Neuronal stem cell (in vitro differentiated cells): ENCODE measurements around the gene SLC6A2.

ENCODE experiments used
- DNase-seq: peaks from one replicate; pipeline ENCODE4 v3.0.0-alpha.2; 2013; ENCODE audit warnings: low spot score
- H2AFZ ChIP-seq: one replicate; pipeline ENCODE4 v1.6.1; 2013; ENCODE audit warnings: mild to moderate bottlenecking, low read length, inconsistent platforms
- H2AK5ac ChIP-seq: 2 replicates; pipeline ENCODE4 v1.6.1; 2013; ENCODE audit warnings: low read depth, mild to moderate bottlenecking, inconsistent platforms, low read length, moderate library complexity, mixed read lengths
- H2BK120ac ChIP-seq: 2 replicates; pipeline ENCODE4 v1.6.1; 2013; ENCODE audit warnings: low read depth, mild to moderate bottlenecking, inconsistent platforms, low read length, moderate library complexity, mixed read lengths
- H2BK12ac ChIP-seq: one replicate; pipeline ENCODE4 v1.6.1; 2013; ENCODE audit warnings: low read length, inconsistent platforms
- H2BK15ac ChIP-seq: 2 replicates; pipeline ENCODE4 v1.6.1; 2013; ENCODE audit warnings: mild to moderate bottlenecking, low read length, inconsistent platforms, mixed read lengths
- H2BK5ac ChIP-seq: one replicate; pipeline ENCODE4 v1.6.1; 2013; ENCODE audit warnings: inconsistent platforms, mild to moderate bottlenecking, low read length, moderate library complexity
- H3K14ac ChIP-seq: one replicate; pipeline ENCODE4 v1.6.1; 2013; ENCODE audit warnings: low read length, inconsistent platforms
- H3K18ac ChIP-seq: 2 replicates; pipeline ENCODE4 v1.6.1; 2013; ENCODE audit warnings: low read length, inconsistent platforms
- H3K23ac ChIP-seq: 2 replicates; pipeline ENCODE4 v1.6.1; 2013; ENCODE audit warnings: low read depth, mild to moderate bottlenecking, mixed read lengths, low read length, inconsistent platforms; ENCODE audit not compliant: poor library complexity
- H3K27ac ChIP-seq: replicated peaks from 3 replicates; pipeline ENCODE4 v1.5.1; 2013; ENCODE audit warnings: low read length, inconsistent platforms
- H3K27me3 ChIP-seq, 3 experiments: 2 replicates each; pipeline ENCODE4 v1.6.1; 2013; ENCODE audit warnings: low read length in 3 of 3, mild to moderate bottlenecking in 2 of 3, inconsistent platforms in 1 of 3, low read depth in 1 of 3, mixed read lengths in 1 of 3, moderate library complexity in 1 of 3; ENCODE audit not compliant: control insufficient read depth in 3 of 3, insufficient read depth in 3 of 3
- H3K36me3 ChIP-seq, 2 donors: replicated peaks in 1 of 2; 2 replicates each; pipeline ENCODE4 v1.6.1; 2013; ENCODE audit warnings: low read length in 2 of 2; ENCODE audit not compliant: control insufficient read depth in 2 of 2, insufficient read depth in 2 of 2
- H3K4ac ChIP-seq: 2 replicates; pipeline ENCODE4 v1.6.1; 2013; ENCODE audit warnings: inconsistent platforms, mild to moderate bottlenecking, low read length, moderate library complexity
- H3K4me1 ChIP-seq, 2 donors: 1 replicate in 1 of 2; 2 replicates in 1 of 2; pipeline ENCODE4 v1.6.1; 2013; ENCODE audit warnings: low read length in 2 of 2, low read depth in 1 of 2; ENCODE audit not compliant: control insufficient read depth in 2 of 2, insufficient read depth in 1 of 2
- H3K4me2 ChIP-seq: one replicate; pipeline ENCODE4 v1.6.1; 2013; ENCODE audit warnings: mild to moderate bottlenecking, low read length, inconsistent platforms; ENCODE audit not compliant: insufficient read depth, poor library complexity, severe bottlenecking
- H3K4me3 ChIP-seq, 2 donors: 2 replicates each; pipeline ENCODE4 v1.5.1; 2013; ENCODE audit warnings: low read length in 2 of 2, mild to moderate bottlenecking in 2 of 2, inconsistent platforms in 1 of 2, moderate library complexity in 1 of 2
- H3K79me1 ChIP-seq: one replicate; pipeline ENCODE4 v1.6.1; 2013; ENCODE audit warnings: low read depth, mild to moderate bottlenecking, inconsistent platforms, low read length, moderate library complexity
- H3K9ac ChIP-seq: one replicate; pipeline ENCODE4 v1.6.1; 2013; ENCODE audit warnings: mild to moderate bottlenecking, low read depth, low read length, inconsistent platforms; ENCODE audit not compliant: poor library complexity
- H3K9me3 ChIP-seq, 2 donors: replicated peaks in 1 of 2; 2 replicates each; pipeline versions ENCODE3 to v1.6.1; 2013; ENCODE audit warnings: low read length in 2 of 2, mild to moderate bottlenecking in 2 of 2, inconsistent platforms in 1 of 2, low read depth in 1 of 2, mixed read lengths in 1 of 2, moderate library complexity in 1 of 2; ENCODE audit not compliant: control insufficient read depth in 2 of 2, insufficient read depth in 1 of 2
- H4K8ac ChIP-seq: one replicate; pipeline ENCODE4 v1.6.1; 2013; ENCODE audit warnings: low read depth, mild to moderate bottlenecking, inconsistent platforms, low read length, moderate library complexity
- H4K91ac ChIP-seq: one replicate; pipeline ENCODE4 v1.6.1; 2013; ENCODE audit warnings: low read length, low read depth, mild to moderate bottlenecking, inconsistent platforms; ENCODE audit not compliant: poor library complexity
- WGBS, 2 donors: extraction: QIAGEN DNeasy Blood & Tissue Kit; methylation state at CpG; one replicate each; pipeline ENCODE4 v1.1.7; 2013; ENCODE audit warnings: missing lambda C conversion rate in 2 of 2, mixed read lengths in 1 of 2; ENCODE audit not compliant: insufficient read length in 2 of 2, insufficient replicate concordance in 1 of 2; ENCODE audit errors: extremely low coverage in 2 of 2; 5-methylcytosine and 5-hydroxymethylcytosine counted together

SLC6A2 gene

DNA sequence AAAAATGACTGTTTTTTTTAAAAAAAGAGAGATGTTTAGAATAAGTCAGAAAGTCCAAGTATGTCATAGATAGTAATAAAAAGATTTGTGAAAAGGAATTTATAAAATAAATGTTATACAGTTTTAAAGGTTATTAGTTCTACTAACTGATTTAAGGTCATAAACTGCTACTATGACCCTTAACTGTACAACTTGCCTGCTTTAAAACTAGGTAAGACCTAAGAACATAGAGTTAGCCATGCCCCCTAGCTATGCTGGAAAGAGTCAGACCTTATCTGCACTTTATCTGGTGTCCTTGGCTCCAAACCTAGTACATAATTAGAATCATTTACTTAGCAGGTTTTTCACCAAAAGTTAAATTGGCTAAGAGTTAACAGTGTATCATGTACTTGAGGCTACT lies 23.5 kb upstream of the SLC6A2 start:
- Histone ChIP-seq H3K18ac (no peak overlapping the region), H3K4me1 (peaks cover 0 to 5% of the 10 kb centered on the region in 2 donors), H3K9ac (no peak overlapping the region), H3K23ac (no peak overlapping the region), H2AK5ac (no peak overlapping the region), H3K9me3 (peaks cover 0 to 1% of the 10 kb centered on the region in 2 donors), H2BK120ac (no peak overlapping the region), H3K79me1 (no peaks in the 10 kb centered on the region), H3K4ac (no peak overlapping the region), H3K4me3 (no peak overlapping the region), H2BK12ac (no peak overlapping the region), H2BK15ac (no peak overlapping the region), H4K8ac (no peak overlapping the region), H3K4me2 (no peak overlapping the region), H3K36me3 (no peaks in the 10 kb centered on the region), H3K14ac (no peak overlapping the region), H3K27me3 (no peaks in the 10 kb centered on the region), H4K91ac (no peak overlapping the region), H2AFZ (no peak overlapping the region), H3K27ac (no peak overlapping the region), H2BK5ac (no peak overlapping the region)
- DNase-seq, result no peak

DNA sequence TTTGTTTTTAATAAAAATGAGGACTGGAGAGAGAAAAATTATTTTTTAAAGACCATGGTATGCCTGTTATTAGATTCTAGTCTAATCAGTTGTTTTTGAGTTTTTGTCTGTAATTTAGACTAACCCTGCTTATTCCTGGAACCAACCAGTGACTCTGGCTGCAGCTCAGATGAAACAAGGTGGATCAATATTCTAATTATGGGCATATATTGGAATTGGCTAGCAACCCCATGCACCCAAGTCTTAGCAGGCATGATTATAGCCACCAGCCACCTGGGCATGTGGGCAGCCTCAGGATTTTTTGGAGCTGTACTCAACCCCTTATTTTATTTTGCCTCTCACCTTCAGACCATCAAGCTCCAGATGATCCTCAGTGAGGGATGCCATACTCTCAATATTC lies 21.6 kb upstream of the SLC6A2 start:
- Histone ChIP-seq H3K79me1 (no peaks in the 10 kb centered on the region), H3K9ac (no peak overlapping the region), H3K4me3 (no peak overlapping the region), H3K9me3 (peaks cover 0 to 1% of the 10 kb centered on the region in 2 donors), H2AFZ (no peak overlapping the region), H3K18ac (no peak overlapping the region), H3K4me2 (no peak overlapping the region), H4K8ac (no peak overlapping the region), H4K91ac (no peak overlapping the region), H3K36me3 (no peaks in the 10 kb centered on the region), H3K23ac (no peak overlapping the region), H2AK5ac (no peak overlapping the region), H2BK12ac (no peak overlapping the region), H2BK15ac (no peak overlapping the region), H3K14ac (no peak overlapping the region), H2BK5ac (no peak overlapping the region), H3K27me3 (peaks cover 0 to 4% (median 0%) of the 10 kb centered on the region in 3 experiments), H3K27ac (no peak overlapping the region), H3K4ac (no peak overlapping the region), H2BK120ac (no peak overlapping the region), H3K4me1 (peaks cover 0 to 10% of the 10 kb centered on the region in 2 donors)
- DNase-seq, result no peak

DNA sequence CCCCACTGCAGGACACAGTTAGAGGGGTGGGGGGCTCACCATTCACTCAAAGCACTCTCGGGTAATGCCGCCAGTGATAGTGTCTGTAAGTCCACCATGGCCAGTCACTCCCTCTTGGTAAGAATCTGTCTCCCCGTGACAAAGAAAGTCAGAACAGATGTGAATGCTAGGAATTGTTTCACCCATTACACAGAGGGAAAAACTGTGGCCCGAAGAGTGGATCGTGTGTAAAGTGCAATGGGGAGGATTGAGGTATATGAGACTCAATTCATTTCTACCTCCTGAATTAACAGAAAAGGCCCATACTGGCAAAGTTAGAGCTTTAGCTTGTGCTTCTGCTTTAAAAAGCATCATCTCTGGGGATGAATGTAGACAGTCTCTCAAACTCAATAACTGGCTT lies 17.5 kb upstream of the SLC6A2 start:
- no peak overlapping the region for H3K18ac ChIP-seq
- H2BK15ac ChIP-seq, result no peak overlapping the region
- no CpG with 5 or more reads among the region's 5 CpGs for WGBS, 2 donors
- H2BK12ac ChIP-seq, result no peak overlapping the region
- H4K8ac ChIP-seq, result no peak overlapping the region
- no peak for DNase-seq
- no peak overlapping the region for H3K23ac ChIP-seq
- no peak overlapping the region for H2BK5ac ChIP-seq
- no peak overlapping the region for H4K91ac ChIP-seq
- no peak overlapping the region for H3K14ac ChIP-seq
- no peak overlapping the region for H2BK120ac ChIP-seq
- H3K79me1 ChIP-seq, result no peaks in the 10 kb centered on the region
- no peak overlapping the region for H3K4me2 ChIP-seq
- H3K4me3 ChIP-seq, result no peak overlapping the region
- no peak overlapping the region for H3K4ac ChIP-seq
- H2AFZ ChIP-seq, result no peak overlapping the region
- peaks cover 0 to 10% of the 10 kb centered on the region in 2 donors for H3K4me1 ChIP-seq
- no peak overlapping the region for H3K9ac ChIP-seq
- H3K9me3 ChIP-seq, result no peaks in the 10 kb centered on the region
- H2AK5ac ChIP-seq, result no peak overlapping the region
- H3K27me3 ChIP-seq, result peaks cover 0 to 5% (median 0%) of the 10 kb centered on the region in 3 experiments
- H3K36me3 ChIP-seq, result no peaks in the 10 kb centered on the region
- H3K27ac ChIP-seq, result no peak overlapping the region

DNA sequence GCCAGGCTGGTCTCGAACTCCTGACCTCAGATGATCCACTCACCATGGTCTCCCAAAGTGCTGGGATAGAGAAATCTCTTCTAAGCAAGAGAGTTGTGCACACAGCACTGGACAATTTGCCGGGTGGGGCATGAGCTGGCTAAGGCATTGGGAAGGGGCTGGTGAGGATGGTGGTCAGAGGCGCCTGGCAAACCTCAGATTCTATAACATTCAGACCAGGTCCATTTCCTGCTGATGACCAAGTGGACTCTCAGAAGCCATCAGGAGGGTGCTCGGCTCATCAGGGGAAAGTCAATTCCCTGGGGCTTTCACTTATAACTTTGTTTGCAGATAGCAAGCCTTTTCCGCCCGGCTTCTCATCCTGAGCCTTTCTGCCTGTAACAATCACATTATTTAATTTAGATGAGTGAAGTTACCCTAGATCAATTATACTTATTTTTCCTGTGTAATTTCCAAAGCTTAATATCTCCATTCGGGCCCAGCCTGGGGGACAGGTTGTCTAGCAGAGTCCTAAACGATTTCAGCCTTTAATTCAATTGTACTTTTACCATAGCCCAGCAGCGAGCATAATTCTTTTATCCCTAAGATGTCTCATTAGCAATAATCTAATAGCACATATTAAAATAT lies 15.0 kb upstream of the SLC6A2 start:
- H2BK15ac ChIP-seq, result no peak overlapping the region
- H3K79me1 ChIP-seq, result no peaks in the 10 kb centered on the region
- H3K27me3 ChIP-seq, result peaks cover 0 to 9% (median 0%) of the 10 kb centered on the region in 3 experiments
- H2BK12ac ChIP-seq, result no peak overlapping the region
- no peaks in the 10 kb centered on the region for H3K9me3 ChIP-seq
- no peak overlapping the region for H3K4me3 ChIP-seq
- H2BK120ac ChIP-seq, result no peak overlapping the region
- H4K8ac ChIP-seq, result no peak overlapping the region
- H3K18ac ChIP-seq, result no peak overlapping the region
- no peak overlapping the region for H3K4ac ChIP-seq
- no peak overlapping the region for H3K4me2 ChIP-seq
- no peak overlapping the region for H3K23ac ChIP-seq
- H2AK5ac ChIP-seq, result no peak overlapping the region
- H2AFZ ChIP-seq, result no peak overlapping the region
- no peak overlapping the region for H3K9ac ChIP-seq
- H3K4me1 ChIP-seq, result peaks cover 0 to 10% of the 10 kb centered on the region in 2 donors
- WGBS, 2 donors, result no CpG with 5 or more reads among the region's 9 CpGs
- no peak overlapping the region for H3K14ac ChIP-seq
- no peaks in the 10 kb centered on the region for H3K36me3 ChIP-seq
- no peak for DNase-seq
- no peak overlapping the region for H2BK5ac ChIP-seq
- no peak overlapping the region for H4K91ac ChIP-seq
- no peak overlapping the region for H3K27ac ChIP-seq
